ENCODE results near the gene SMC2. TPM values are rescaled to one million over a fixed set of nuclear protein-coding genes. Genes with fewer than 3 reads are reported as not detected.

The SMC2 gene
- total and polyA plus RNA-seq, 9 of the 15 experiments (the other 6 are each of a cell fraction or from before 2014, with no cell fraction given): 18.0 to 54.0 (median 32.9) TPM

DNA sequence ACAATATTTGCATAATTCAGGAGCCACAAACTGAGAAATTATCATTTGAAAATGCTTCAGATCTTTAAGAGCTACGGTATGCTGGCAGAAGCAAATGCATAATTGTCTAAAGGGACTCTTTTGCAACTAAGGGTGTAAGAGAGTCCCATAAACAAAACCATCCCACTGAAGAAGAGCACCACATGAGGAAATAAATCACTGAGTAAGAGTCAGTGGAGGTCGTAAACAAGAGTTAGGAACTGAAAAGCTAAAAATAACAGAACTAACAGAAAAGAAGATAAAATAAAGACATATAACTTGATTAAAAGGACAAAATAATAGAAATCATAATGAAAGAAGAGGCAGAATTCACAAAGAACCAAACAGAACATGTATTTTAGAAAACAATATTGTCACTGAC lies 3.5 kb upstream of the SMC2 start (continued):
- TF ChIP-seq, protein P1, sequence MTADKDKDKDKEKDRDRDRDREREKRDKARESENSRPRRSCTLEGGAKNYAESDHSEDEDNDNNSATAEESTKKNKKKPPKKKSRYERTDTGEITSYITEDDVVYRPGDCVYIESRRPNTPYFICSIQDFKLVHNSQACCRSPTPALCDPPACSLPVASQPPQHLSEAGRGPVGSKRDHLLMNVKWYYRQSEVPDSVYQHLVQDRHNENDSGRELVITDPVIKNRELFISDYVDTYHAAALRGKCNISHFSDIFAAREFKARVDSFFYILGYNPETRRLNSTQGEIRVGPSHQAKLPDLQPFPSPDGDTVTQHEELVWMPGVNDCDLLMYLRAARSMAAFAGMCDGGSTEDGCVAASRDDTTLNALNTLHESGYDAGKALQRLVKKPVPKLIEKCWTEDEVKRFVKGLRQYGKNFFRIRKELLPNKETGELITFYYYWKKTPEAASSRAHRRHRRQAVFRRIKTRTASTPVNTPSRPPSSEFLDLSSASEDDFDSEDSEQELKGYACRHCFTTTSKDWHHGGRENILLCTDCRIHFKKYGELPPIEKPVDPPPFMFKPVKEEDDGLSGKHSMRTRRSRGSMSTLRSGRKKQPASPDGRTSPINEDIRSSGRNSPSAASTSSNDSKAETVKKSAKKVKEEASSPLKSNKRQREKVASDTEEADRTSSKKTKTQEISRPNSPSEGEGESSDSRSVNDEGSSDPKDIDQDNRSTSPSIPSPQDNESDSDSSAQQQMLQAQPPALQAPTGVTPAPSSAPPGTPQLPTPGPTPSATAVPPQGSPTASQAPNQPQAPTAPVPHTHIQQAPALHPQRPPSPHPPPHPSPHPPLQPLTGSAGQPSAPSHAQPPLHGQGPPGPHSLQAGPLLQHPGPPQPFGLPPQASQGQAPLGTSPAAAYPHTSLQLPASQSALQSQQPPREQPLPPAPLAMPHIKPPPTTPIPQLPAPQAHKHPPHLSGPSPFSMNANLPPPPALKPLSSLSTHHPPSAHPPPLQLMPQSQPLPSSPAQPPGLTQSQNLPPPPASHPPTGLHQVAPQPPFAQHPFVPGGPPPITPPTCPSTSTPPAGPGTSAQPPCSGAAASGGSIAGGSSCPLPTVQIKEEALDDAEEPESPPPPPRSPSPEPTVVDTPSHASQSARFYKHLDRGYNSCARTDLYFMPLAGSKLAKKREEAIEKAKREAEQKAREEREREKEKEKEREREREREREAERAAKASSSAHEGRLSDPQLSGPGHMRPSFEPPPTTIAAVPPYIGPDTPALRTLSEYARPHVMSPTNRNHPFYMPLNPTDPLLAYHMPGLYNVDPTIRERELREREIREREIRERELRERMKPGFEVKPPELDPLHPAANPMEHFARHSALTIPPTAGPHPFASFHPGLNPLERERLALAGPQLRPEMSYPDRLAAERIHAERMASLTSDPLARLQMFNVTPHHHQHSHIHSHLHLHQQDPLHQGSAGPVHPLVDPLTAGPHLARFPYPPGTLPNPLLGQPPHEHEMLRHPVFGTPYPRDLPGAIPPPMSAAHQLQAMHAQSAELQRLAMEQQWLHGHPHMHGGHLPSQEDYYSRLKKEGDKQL (CRISPR knock-in tag; IDR thresholded peaks at IDR 0.05; ENCODE audit: borderline replicate concordance): no peak
- no peak for TF ChIP-seq SMARCE1 (IDR thresholded peaks at IDR 0.05)
- TF ChIP-seq, protein P2, sequence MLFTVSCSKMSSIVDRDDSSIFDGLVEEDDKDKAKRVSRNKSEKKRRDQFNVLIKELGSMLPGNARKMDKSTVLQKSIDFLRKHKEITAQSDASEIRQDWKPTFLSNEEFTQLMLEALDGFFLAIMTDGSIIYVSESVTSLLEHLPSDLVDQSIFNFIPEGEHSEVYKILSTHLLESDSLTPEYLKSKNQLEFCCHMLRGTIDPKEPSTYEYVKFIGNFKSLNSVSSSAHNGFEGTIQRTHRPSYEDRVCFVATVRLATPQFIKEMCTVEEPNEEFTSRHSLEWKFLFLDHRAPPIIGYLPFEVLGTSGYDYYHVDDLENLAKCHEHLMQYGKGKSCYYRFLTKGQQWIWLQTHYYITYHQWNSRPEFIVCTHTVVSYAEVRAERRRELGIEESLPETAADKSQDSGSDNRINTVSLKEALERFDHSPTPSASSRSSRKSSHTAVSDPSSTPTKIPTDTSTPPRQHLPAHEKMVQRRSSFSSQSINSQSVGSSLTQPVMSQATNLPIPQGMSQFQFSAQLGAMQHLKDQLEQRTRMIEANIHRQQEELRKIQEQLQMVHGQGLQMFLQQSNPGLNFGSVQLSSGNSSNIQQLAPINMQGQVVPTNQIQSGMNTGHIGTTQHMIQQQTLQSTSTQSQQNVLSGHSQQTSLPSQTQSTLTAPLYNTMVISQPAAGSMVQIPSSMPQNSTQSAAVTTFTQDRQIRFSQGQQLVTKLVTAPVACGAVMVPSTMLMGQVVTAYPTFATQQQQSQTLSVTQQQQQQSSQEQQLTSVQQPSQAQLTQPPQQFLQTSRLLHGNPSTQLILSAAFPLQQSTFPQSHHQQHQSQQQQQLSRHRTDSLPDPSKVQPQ (CRISPR knock-in tag; IDR thresholded peaks at IDR 0.05; ENCODE audit: borderline replicate concordance): no peak
